ENCODE data around the gene PTPRO.

Gene PTPRO

DNA sequence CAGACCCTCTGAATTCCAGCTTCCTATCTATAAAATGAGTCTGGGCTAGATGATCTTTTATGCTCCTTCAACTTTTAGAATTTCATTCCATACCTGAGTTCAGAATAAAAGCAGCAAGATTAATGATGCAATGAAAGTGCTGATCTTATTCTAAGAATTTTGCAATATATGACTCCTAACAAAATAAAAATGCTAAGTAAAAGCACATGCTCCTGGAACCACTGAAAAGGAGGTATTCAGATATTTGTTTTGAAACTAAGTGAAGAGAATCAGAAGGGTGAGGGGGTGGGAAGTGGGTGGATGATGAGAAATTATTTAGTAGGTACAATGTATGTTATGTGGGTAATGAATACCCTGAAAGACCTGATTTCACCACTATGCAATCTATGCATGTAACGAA, 216.6 kb downstream of the PTPRO start:
- no peak overlapping the region for H3K27ac ChIP-seq
- no peak for TF ChIP-seq CTCF (IDR thresholded peaks at IDR 0.05)
- no peak for TF ChIP-seq ZFX (IDR thresholded peaks at IDR 0.05; ENCODE audit: borderline replicate concordance)

DNA sequence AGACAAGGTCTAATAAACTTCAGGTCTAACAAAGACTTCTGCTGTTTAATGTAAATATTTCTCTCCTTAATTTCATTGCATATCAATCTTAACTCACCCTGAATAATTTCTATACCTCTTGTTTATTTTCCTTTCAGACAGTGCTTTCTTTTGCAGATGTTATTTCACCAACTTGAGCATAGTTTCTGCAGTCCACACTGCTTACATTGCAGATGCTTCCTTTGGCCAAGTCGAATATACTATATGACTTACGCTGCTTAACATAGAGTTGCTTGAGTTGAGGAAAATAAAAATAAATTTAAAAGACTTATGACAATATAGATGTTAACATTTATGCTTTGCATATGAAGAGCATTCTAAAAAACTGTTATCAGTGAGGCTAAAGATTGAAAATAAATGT, 217.7 kb downstream of the PTPRO start:
- TF ChIP-seq CTCF (IDR thresholded peaks at IDR 0.05) (no peak), ZFX (IDR thresholded peaks at IDR 0.05; ENCODE audit: borderline replicate concordance) (no peak)

DNA sequence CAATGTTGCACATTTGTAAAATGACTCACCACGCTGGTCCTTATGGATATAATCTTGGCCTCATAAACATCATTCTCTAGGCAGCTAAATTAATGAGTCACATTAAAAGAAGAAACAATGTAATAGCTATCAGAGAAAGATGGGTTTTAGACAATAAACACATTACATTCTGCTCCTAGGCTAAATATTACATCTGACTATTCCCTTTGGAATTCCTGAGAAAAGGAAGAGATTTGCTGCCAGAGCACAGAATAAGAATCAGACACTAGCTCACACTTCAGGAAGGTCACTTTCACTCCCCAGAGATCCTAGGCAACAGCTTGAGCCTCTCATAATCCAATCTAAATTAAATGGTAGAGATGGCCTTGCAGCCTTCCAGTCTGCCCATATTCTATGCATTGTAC, 218.2 kb downstream of the PTPRO start:
- no peak for TF ChIP-seq CTCF (IDR thresholded peaks at IDR 0.05)
- no peak for TF ChIP-seq ZFX (IDR thresholded peaks at IDR 0.05; ENCODE audit: borderline replicate concordance)
- no peak overlapping the region for H3K27ac ChIP-seq

More for the DNA sequence above, 217.7 kb downstream of the PTPRO start:
- no peak overlapping the region for H3K27ac ChIP-seq

- H3K27ac ChIP-seq, result no peak overlapping the region
- TF ChIP-seq CTCF (IDR thresholded peaks at IDR 0.05) (no peak), ZFX (IDR thresholded peaks at IDR 0.05; ENCODE audit: borderline replicate concordance) (no peak)
Observed at GRCh38 chr12:15541996-15542631, 219.8 kb downstream of the PTPRO start.

- no peak overlapping the region for H3K27ac ChIP-seq
- TF ChIP-seq ZFX (IDR thresholded peaks at IDR 0.05; ENCODE audit: borderline replicate concordance) (no peak), CTCF (IDR thresholded peaks at IDR 0.05) (no peak)
Observed at GRCh38 chr12:15543347-15543746, 221.0 kb downstream of the PTPRO start.

DNA sequence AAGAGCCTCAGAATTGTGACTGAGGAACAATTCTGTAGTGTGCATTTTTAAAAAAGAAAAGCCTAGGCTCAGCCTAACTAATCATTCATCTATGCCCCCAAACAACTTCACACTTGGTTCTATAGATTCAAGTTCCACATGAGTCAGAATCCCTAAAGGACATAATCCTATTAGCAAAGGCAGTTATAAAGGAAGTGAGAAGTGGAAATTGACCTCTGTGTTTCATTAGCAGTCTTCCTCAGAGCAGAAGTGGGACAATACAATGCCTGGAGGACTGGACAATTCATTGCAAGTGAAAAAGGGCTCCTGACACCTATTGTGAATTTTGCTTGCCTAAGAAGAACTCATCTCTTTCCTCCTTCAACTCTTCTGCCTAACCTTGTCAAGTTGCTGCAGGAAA, 222.3 kb downstream of the PTPRO start:
- no peak for TF ChIP-seq ZFX (IDR thresholded peaks at IDR 0.05; ENCODE audit: borderline replicate concordance)
- no peak for TF ChIP-seq CTCF (IDR thresholded peaks at IDR 0.05)
- no peak overlapping the region for H3K27ac ChIP-seq

DNA sequence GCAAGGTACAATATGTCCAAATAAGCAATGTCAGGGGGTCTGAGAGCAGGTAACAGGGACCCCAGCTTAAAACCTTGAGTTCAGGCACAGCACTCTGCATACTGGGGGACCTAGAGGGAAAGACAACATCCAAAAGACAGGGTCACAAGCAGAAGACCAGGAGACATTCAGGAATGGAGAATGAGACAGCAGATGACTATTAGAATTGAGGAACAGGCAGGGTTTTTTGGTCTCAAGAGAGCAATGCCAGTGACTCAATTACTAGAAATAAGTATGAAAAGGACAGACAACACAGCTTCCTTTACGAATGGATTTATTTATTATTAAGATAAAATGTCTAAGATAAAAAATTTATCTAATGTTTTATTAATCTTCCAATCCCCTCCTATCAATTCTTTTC, 223.0 kb downstream of the PTPRO start:
- TF ChIP-seq CTCF (IDR thresholded peaks at IDR 0.05), result no peak
- TF ChIP-seq ZFX (IDR thresholded peaks at IDR 0.05; ENCODE audit: borderline replicate concordance), result no peak
- no peak overlapping the region for H3K27ac ChIP-seq
